RCC 7860 (cell line): ENCODE data around the gene GIPR.
"Not testable (repeated sequence)": the region's sequence is repeated elsewhere in the genome, so short reads cannot be mapped to it uniquely, and the experiment has no call there.

Experiments
- DNase-seq: peaks from one replicate; pipeline ENCODE4 v3.0.0-alpha.2; 2015; ENCODE audit warnings: low spot score
- FAIRE-seq: peaks from 2 replicates; lab custom pipeline; 2012; peaks lifted over from hg19 to GRCh38; lab: Jason Lieb, UNC

The GIPR gene, protein sequence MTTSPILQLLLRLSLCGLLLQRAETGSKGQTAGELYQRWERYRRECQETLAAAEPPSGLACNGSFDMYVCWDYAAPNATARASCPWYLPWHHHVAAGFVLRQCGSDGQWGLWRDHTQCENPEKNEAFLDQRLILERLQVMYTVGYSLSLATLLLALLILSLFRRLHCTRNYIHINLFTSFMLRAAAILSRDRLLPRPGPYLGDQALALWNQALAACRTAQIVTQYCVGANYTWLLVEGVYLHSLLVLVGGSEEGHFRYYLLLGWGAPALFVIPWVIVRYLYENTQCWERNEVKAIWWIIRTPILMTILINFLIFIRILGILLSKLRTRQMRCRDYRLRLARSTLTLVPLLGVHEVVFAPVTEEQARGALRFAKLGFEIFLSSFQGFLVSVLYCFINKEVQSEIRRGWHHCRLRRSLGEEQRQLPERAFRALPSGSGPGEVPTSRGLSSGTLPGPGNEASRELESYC

DNA sequence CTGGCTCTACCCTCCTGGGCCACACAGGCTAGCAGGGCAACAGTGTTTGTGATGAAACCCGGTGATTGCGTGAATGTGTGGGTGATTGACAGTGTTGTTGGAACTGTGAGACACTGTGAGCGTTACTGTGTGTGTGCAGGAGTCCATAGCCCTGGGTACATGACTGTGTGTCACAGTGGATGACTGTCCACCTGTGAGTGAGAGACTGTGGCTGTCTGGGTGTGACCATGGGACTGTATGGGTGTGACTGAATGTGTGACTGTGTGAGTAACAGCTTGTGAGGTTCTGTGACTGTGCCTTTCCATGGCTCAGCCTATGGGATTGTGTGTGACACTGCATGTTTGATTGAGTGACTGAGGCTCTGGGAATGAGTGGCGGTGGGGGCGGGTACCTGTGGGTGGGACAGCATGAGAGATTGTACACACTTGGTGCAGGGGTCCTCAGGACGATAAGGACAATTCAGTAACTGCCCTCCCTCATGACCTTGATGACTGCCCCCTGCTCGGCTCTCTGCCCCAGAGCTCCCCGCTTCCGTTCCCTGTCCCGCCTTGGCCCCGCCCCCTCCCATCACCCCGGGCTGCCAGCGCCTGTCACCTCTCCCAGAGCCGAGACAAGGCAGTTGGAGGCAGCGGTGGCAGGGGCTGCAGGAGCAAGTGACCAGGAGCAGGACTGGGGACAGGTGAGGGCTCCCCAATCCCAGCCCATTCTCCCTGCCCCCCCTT lies at the start of gene GIPR:
TSS of gene GIPR (plus strand) at position 602 of the 722 bp plus-strand sequence. CDS start 1,300 bp downstream, outside the sequence.
- FAIRE-seq (no peak), DNase-seq (peak; percentile 70)

DNA sequence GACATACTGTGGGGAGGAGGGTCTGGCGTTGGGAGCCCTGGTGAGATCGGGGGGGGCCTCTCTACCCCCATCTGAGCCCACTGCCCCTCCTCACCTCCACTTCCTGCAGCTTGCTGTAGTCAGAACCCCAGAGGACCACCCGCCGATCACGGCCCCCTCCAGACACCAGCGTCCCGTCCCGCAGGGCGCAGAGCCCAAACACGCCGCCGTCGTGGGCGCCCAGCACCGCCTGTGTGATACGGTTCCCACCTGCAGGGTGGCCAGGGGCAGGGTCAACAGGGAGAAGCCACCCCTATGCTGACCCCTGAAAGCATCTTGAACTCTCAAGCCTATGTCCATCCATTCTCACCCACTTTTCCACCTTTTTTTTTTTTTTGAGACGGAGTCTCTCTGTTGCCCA lies 46.6 kb upstream of the GIPR start:
- no peak for FAIRE-seq

DNA sequence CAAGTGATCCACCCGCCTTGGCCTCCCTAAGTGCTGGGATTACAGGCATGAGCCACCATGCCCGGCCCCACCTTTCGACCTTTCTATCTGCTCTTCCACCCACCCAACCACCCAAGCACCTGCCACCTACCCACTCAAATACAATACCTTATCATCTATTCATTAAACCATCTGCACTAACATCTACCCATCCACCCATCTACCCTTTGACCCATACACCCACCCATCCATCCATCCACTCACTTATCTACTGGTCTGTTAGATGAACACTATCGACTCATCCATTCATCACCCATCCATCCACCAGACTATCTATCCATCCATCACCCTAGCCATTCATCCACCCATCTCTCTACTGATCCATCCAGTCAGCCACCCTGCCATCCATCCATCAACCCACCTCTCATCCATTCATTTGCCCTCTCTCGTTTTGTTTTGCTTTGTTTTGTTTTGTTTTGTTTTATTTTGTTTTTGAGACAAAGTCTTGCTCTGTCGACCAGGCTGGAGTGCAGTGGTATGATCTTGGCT lies 46.0 kb upstream of the GIPR start:
- DNase-seq (no peak), FAIRE-seq (no peak)

More for the DNA sequence above, 46.6 kb upstream of the GIPR start:
- DNase-seq, result no peak

DNA sequence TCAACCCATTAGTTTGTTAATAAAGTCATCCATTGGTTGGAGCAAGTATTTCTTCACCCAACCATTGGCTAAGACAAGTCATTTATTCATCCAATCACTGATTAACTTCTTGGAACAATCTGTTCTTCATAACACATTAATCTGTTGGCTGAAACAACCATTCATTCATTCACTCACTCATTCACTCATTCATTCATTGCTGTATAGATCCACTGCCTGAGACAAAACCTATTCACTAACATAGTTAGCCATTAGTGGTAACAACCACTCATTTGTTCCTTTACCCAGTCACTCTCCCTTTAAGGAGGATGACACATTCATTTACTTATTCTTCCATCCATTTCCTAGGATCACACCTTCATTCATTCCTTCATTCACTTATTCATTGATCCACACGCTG lies 44.0 kb upstream of the GIPR start:
- FAIRE-seq (no peak), DNase-seq (no peak)

DNA sequence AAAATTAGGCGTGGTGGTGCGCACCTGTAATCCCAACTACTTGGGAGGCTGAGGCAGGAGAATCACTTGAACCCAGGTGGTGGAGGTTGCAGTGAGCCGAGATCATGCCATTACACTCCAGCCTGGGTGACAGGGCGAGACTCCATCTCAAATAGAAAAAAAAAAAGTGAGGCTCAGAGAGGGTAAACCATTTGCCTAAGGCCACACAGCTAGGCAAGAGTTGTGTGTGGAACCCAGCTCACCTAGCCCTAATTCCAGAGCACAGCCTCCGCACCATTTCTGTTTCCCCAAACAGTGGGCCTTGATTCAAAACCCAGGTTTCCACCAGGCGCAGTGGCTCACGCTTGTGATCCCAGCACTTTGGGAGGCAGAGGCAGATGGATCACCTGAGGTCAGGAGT lies 39.8 kb upstream of the GIPR start:
- not testable (repeated sequence) for DNase-seq, FAIRE-seq

DNA sequence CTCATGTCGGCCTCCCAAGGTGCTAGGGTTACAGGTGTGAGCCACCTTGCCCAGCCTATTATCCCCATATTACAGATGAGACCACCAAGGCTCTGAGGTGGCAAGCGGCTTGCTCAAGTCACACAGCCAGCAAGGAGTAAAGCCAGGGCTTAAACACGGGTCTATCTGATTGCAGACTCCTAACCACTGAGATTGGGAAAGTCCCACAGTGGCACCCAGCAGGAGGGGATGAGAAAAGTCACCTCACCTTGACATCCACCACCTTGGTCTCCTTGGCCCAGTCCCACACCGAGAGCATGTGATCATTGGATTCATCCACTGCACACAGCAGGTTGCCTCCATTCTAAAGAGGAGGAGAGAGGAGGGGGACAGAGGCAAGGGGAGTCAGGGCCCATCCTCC lies 38.3 kb upstream of the GIPR start:
- no peak for FAIRE-seq
- no peak for DNase-seq

DNA sequence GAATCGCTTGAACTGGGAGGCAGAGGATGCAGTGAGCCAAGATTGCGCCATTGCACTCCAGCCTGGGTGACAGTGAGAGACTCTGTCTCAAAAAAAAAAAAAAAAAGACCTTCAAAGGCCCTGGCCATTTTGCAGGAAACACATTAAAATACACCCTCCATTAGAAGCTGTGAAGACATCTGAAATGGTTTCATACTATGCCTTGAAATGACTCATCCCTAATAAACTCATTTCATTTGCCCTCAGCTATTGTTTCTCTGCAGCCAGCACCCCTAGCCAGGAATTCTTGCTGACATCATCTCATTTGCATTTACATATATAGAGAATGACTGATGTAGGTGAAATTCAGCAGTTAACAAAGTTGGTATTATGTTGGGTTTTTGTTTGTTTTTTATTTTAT lies 37.6 kb upstream of the GIPR start:
- no peak for FAIRE-seq

DNA sequence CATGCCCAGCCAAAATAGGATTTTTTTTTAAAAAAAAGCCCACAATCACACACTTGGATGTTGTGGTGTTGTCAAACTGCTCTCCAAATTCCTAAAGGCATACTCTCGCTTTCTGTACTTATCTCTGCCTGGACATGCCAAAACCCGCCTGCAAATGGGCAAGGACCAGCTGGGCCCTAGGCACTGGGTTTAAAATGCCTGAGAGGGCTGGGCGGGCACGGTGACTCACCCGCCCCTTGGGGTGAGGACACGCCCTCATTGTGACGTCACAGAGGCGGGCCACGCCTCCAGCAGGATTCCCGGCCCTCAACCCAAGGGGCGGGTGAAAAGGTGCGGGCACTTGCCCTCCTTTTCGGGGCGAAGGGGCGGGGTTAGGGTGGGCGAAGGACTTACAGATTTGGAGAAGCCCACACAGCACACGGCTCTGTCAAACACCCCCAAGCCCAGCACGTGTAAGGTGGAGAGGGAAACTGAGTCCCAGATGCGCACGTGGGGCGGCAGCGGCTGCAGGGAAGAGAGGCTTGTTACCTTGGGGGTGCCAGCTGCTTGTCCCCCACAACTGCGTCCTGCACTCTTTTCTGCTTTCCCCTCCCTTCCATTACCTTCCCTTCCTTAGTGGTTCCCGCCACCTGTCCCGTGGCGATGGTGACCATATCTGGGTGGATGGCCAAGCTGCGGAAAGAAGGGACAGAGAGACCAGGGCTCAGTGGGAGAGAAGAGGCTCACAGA lies 35.4 kb upstream of the GIPR start:
- DNase-seq, result peak; percentile 9
- FAIRE-seq, result no peak

More for the DNA sequence above, 37.6 kb upstream of the GIPR start:
- peak; percentile 53 for DNase-seq

DNA sequence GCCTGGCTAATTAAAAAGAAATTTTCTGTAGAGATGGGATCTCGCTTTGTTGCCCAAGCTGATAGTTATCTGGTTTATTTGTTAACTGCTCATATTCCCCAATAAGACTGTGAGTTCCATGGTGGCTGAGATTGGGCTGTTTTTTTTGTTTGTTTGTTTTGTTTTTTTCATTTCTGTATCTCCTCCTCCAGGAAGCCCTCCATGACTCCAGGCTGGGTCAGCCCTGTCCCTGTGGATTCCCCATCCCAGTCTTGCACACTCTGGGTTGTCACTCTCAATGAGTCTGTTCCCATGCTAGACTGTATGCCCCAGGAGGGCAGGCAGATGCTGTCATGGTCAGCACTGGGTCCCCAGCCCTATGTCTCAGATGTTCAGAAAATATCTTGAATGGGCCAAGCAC lies 31.7 kb upstream of the GIPR start:
- FAIRE-seq (no peak), DNase-seq (no peak)

DNA sequence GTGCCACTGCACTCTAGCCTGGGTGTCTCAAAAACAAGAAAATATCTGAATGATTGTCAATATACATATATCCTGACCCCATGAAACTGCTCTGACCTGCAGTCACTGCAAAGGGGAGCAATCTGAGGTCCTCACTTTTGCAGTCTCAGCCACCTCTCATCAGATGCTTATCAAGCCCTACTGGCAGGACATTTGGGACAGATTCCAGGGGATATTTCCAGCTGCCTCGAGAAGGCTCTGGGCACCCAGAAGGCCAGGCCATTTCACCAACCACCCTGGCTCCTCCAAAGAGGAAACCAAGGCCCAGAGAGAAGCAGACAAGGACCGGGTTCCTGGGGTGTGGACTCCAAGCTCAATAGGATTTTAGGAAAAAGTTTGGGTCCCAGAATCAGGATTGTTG lies 31.1 kb upstream of the GIPR start:
- FAIRE-seq (no peak), DNase-seq (no peak)

DNA sequence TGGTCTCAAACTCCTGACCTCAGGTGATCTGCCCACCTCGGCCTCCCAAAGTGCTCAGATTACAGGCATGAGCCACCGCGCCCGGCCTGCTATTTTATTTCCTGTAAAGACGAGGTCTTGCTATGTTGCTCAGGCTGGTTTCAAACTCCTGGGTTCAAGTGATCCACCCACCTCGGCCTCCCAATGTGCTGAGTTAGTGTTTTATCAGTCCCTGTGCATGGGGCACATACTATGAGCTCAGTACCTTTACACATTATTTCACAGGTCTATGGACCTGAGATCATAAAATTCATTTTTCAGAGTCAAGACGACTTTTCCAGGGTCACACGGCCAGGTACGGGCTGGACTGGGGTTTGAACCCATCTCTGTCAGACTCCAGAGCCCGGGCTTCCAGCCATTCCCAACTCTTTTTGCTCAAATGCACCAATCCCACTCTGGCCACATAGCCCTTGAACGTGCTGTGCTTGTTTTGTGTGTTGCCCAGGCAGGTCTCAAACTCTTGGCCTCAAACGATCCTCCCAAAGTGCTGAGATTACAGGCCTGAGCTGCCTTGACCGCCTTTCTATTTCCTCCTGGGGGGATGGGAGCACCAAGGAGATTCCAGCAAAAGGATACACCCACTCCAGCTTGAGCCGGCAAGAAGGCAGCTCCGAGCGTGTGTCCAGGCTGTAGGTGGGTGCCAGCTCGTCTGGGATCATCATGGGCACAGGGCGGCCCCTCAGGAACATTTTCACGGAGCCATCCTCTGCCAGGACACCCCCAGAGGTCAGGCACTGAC lies 29.9 kb upstream of the GIPR start:
- peak; percentile 5 for DNase-seq
- no peak for FAIRE-seq

DNA sequence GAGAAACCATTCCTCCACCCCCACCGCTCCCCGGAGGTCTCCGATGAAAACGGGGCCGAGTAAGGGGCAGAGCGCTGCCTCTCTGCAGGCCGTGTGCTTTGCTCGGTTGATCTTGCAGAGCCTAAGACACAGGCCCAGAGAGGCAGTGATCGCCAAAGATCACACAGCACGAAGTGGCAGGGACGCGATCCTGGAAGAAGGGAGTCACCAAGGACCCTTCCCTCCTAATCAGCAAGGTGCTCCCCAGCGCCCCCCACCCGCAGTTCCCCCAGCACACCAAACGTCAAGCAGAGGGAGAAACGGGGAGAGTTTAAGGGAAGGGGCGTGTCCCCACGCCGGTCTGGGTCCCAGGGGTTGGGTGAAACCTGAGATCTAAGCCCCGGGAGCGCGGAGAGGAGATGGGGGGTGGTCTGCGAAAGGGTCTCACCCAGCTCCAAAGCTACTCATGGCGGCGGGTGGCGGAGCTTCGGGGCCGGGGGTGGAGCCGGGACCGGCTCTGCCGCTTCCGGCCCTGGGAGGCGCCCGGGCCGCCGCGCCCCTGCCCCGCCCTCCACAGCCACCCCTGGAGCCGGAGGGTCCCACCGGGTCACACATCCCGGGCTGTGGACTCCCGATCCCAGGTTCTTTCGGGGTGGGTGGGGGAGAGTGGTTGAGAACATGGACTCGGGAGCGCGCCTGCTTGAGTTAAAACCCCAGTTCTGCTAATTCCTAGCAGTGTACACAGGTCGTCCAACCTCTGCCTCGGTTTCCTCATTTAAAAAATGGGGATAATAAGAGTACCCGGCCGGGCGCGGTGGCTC lies 28.9 kb upstream of the GIPR start, which contains the start of gene EML2:
TSS of gene EML2 (minus strand) at position 468 of the 800 bp plus-strand sequence. CDS start at position 447, 21 bp downstream.
- no peak for FAIRE-seq
- no peak for DNase-seq

DNA sequence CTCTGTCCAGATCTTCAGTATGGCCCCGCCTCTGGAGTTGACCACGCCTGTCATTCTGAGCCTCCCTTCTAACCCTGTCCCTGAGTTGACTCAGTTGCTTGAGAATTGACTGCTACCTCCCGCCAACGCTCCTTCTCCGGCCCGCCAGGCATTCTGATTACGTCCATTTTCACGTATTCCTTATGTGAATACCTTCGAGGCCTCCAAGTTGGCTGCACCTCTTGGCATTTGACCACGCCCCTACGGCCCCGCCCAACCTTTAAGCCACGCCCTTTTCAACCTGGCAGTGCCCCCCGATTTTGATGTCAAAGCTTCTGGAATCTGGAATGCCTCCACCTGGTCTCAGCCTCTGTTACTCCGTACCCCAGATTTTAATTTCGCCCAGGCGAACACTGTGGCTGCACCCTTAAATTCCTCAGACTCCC lies 27.2 kb upstream of the GIPR start:
- no peak for FAIRE-seq
- DNase-seq, result no peak

DNA sequence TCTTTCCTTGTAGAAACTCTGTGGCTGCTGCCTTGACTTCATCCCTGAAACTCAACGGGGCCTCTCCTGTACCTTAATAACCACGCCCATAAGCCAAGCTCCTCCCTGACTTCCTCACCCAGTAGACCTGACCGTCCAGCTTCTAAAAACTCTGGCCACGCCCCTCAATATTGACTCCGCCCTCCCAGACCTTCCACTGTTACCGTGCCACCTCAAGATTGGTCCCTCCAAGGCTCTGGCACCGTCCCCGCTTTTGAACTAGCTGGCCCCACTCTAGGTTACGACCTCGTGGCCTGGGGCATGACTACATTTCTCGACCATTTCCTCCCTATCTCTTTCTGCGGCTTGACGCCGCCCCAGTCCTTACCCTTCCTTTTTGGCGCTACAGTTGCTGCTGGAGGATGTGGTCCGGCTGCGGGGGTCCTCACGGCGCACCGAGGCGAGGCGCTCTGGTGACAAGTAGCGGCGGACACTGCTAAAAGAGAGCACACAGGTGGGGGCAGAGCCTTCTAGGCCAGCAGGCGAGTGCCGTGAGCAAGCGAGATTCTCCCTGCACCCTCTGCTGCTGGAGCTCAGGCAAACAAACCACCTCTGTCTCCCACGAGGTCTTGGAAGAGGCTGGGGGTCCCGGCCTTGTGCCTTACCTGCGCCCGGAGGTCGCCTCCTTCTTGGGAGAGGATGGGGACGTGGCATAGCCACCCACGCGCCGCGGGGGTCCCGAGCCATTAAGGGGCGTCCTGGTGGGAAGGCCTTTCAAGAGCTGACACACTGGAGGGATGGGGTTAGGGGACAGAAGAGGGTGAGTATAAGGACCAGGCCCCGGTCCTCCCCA lies 26.5 kb upstream of the GIPR start:
- peak; percentile 94 for DNase-seq
- peak; percentile 77 for FAIRE-seq

DNA sequence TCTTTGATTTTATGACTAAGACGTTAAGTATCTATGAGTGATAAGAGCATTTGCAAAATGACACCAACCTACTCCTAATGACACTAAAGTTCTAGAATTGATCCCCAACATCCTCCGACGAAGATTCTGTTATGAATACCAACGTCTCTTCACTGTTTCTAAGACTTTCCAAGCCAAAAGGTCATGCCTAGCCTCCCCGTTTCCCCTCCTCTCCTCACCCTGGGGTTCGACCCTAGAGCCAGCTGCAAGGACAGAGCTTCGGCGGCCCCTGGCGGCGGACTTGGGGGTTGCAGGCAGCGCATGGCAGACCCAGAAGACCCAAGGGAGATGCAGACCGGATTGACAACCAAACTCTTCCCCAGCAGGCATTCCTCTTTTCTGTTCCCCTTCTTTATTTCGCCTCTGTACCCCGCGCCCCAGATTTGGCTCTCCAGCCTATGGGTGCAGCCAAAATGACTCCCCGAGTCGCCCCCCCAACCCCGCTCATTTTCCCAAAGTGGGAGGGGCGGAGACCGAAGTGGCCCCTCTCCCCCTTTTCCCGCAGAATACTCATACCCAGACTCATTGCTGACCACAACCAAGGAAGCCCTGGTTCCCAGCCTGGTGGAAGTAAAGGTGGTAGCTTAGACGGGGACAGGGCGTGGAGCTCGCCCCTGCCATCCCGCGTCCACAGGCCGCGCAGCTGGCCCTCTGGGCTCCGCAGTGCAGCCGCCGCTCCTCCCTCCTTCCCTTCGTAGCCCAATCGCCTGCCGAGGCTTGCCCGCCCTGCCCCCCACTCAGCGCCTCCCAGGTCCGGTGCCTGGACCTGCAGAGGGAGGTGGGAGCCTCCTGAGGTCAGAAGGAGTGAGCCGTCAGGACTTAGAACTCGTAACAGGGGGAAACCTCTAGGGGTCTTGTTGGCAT lies 24.7 kb upstream of the GIPR start:
- FAIRE-seq, result no peak

DNA sequence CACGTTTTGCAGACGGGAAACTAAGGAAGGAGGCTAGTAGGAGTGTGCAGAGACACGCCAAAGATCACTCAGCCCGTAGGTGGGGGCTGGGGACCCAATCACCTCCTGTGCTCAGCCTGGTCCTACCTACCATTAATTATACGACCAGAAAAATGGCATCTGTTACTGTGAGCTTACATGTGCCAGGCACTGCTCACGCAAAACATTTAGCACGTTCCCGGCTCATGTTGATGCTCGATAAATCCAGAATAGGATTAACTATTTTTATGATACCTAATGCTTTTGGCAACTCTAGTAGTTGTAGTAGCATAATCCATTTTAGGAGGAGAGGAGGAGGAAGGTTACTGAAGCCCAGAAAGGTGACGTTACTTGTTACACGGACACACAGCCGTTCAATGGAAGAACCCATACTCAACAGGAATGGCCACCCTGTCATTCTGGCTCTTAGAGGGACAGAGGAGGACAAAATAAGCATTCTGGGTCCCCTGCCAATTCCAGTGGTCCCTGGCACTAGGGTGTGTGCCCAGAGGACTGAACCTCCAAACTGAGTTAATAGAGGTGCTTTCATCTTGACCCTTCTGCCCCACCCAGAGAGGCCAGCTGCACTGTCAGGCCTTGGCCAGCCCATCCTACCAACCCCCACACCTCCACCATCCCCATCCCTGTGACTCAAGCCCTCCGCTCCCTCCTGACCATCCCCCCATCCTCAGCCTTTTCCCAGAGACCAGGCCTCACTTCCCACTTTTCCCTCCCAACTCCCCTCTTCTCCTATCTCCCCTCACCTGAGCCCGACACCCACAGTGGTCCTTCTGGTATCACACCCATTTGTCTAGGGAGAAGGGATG lies 23.9 kb upstream of the GIPR start:
- DNase-seq (no peak), FAIRE-seq (no peak)

More for the DNA sequence above, 24.7 kb upstream of the GIPR start:
- DNase-seq, result peak; percentile 63
